IMR-90 (cell line): ENCODE results near the gene NXF3. TPM values are rescaled to one million over a fixed set of nuclear protein-coding genes. Genes with fewer than 3 reads are reported as not detected.

Source experiments
- ATAC-seq: fragments of 200-7000 bp; cut with Tn5 transposase; 2 replicates; pipeline ENCODE4 v1.9.1; 2020; ENCODE audit warnings: low read depth, mild to moderate bottlenecking, moderate library complexity
- BruUV-seq: library from RNA; stranded (reverse); fragments of 400-500 nt; replicated peaks from 2 replicates; lab custom pipeline; 2021; lab: Mats Ljungman, UMichigan
- CTCF ChIA-PET: fragments of 300-600 bp; formaldehyde crosslinking; extraction: SDS; loops from one replicate; lab custom pipeline; 2021; ENCODE audit warnings: antibody characterized with exemption; lab: Yijun Ruan, JAX
- POLR2A ChIA-PET: fragments of 300-600 bp; sonication (Branson Sonifier 250); formaldehyde crosslinking; loops from one replicate; lab custom pipeline; 2022; ENCODE audit warnings: antibody characterized with exemption; ENCODE audit not compliant: unreplicated experiment; lab: Charles Lee
- DNase-seq: peaks from one replicate; pipeline ENCODE4 v3.0.0; 2013
- H2AFZ ChIP-seq: replicated peaks from 2 replicates; pipeline ENCODE3; 2013; ENCODE audit warnings: low read length, mild to moderate bottlenecking; ENCODE audit not compliant: poor library complexity
- H2AK5ac ChIP-seq: 2 replicates; pipeline ENCODE4 v1.6.1; 2013; ENCODE audit warnings: low read depth, low read length, inconsistent platforms
- H2AK9ac ChIP-seq: replicated peaks from 2 replicates; pipeline ENCODE3; 2013; ENCODE audit warnings: mild to moderate bottlenecking, low read depth, low read length, moderate library complexity; ENCODE audit not compliant: poor library complexity
- H2BK120ac ChIP-seq: 2 replicates; pipeline ENCODE4 v1.6.1; 2013; ENCODE audit warnings: low read depth, low read length, inconsistent platforms
- H2BK15ac ChIP-seq: 3 replicates; pipeline ENCODE4 v1.6.1; 2013; ENCODE audit warnings: low read depth, low read length, inconsistent platforms
- H2BK20ac ChIP-seq: 2 replicates; pipeline ENCODE4 v1.6.1; 2013; ENCODE audit warnings: low read depth, mild to moderate bottlenecking, inconsistent platforms, low read length, moderate library complexity
- H2BK5ac ChIP-seq: 2 replicates; pipeline ENCODE4 v1.6.1; 2013; ENCODE audit warnings: mild to moderate bottlenecking, low read depth, low read length, inconsistent platforms; ENCODE audit not compliant: poor library complexity, severe bottlenecking
- H3K14ac ChIP-seq: replicated peaks from 2 replicates; pipeline ENCODE4 v1.6.1; 2013; ENCODE audit warnings: low read depth, low read length, inconsistent platforms
- H3K18ac ChIP-seq: 2 replicates; pipeline ENCODE4 v1.6.1; 2013; ENCODE audit warnings: low read depth, low read length, control low read depth
- H3K23ac ChIP-seq: 2 replicates; pipeline ENCODE4 v1.6.1; 2013; ENCODE audit warnings: low read depth, low read length, inconsistent platforms
- H3K27ac ChIP-seq: 2 replicates; pipeline ENCODE4 v1.5.1; 2013; ENCODE audit warnings: mild to moderate bottlenecking, control low read depth, low read length; ENCODE audit not compliant: insufficient read depth
- H3K27me3 ChIP-seq: 2 replicates; pipeline ENCODE4 v1.6.1; 2013; ENCODE audit warnings: low read length; ENCODE audit not compliant: control insufficient read depth, insufficient read depth
- H3K36me3 ChIP-seq: 2 replicates; pipeline ENCODE4 v1.6.1; 2013; ENCODE audit warnings: low read length, mixed read lengths; ENCODE audit not compliant: control insufficient read depth, insufficient read depth
- H3K4ac ChIP-seq: 2 replicates; pipeline ENCODE4 v1.6.1; 2013; ENCODE audit warnings: low read depth, low read length, inconsistent platforms
- H3K4me1 ChIP-seq: 2 replicates; pipeline ENCODE4 v1.6.1; 2013; ENCODE audit warnings: low read length, mixed read lengths; ENCODE audit not compliant: control insufficient read depth, insufficient read depth
- H3K4me2 ChIP-seq: 2 replicates; pipeline ENCODE4 v1.6.1; 2013; ENCODE audit warnings: low read depth, mild to moderate bottlenecking, control low read depth, low read length, moderate library complexity
- H3K4me3 ChIP-seq: 2 replicates; pipeline ENCODE4 v1.5.1; 2013; ENCODE audit warnings: low read depth, mild to moderate bottlenecking, control low read depth, low read length, moderate library complexity; ENCODE audit not compliant: insufficient read depth
- H3K56ac ChIP-seq: 2 replicates; pipeline ENCODE4 v1.6.1; 2013; ENCODE audit warnings: low read length, inconsistent platforms; ENCODE audit not compliant: insufficient read depth; ENCODE audit errors: extremely low read depth
- H3K79me1 ChIP-seq, 2 experiments: 2 replicates each; pipeline ENCODE4 v1.6.1; 2013; ENCODE audit warnings: low read length in 2 of 2, inconsistent platforms in 1 of 2, low read depth in 1 of 2
- H3K9ac ChIP-seq: 2 replicates; pipeline ENCODE4 v1.6.1; 2013; ENCODE audit warnings: low read depth, low read length, control low read depth
- H3K9me1 ChIP-seq: 2 replicates; pipeline ENCODE4 v1.6.1; 2013; ENCODE audit warnings: low read length, inconsistent platforms; ENCODE audit not compliant: insufficient read depth
- H3K9me3 ChIP-seq: 2 replicates; pipeline ENCODE4 v1.6.1; 2013; ENCODE audit warnings: low read length; ENCODE audit not compliant: control insufficient read depth, insufficient read depth
- H4K20me1 ChIP-seq: 2 replicates; pipeline ENCODE4 v1.6.1; 2013; ENCODE audit warnings: low read length, inconsistent platforms; ENCODE audit not compliant: insufficient read depth
- H4K5ac ChIP-seq: 2 replicates; pipeline ENCODE4 v1.6.1; 2013; ENCODE audit warnings: mild to moderate bottlenecking, low read depth, low read length, control low read depth
- H4K8ac ChIP-seq, 2 experiments: 2 replicates each; pipeline ENCODE4 v1.6.1; 2013; ENCODE audit warnings: low read depth in 2 of 2, low read length in 2 of 2, control low read depth in 1 of 2, inconsistent platforms in 1 of 2
- H4K91ac ChIP-seq: 2 replicates; pipeline ENCODE4 v1.6.1; 2013; ENCODE audit warnings: low read depth, low read length, inconsistent platforms; ENCODE audit not compliant: insufficient read depth
- CEBPB ChIP-seq: IDR thresholded peaks from 2 replicates; pipeline ENCODE4 v1.6.1; 2012; ENCODE audit warnings: low read depth, low read length, improper control_type of control experiment
- CHD1 ChIP-seq: IDR thresholded peaks from 2 replicates; pipeline ENCODE4 v1.6.1; 2012; ENCODE audit warnings: low read depth, low read length, improper control_type of control experiment
- FOS ChIP-seq: fragments of 150-350 bp; IDR thresholded peaks from 2 replicates; pipeline ENCODE4 v1.6.1; 2016; ENCODE audit warnings: low read depth, low read length
- MAFK ChIP-seq: IDR thresholded peaks from 2 replicates; pipeline ENCODE4 v1.6.1; 2012; ENCODE audit warnings: low read depth, low read length, improper control_type of control experiment
- MAZ ChIP-seq: IDR thresholded peaks from 2 replicates; pipeline ENCODE4 v1.6.1; 2012; ENCODE audit warnings: low read depth, mild to moderate bottlenecking, low read length, improper control_type of control experiment, moderate library complexity, borderline replicate concordance
- NFE2L2 ChIP-seq: fragments of 150-350 bp; IDR thresholded peaks from 2 replicates; pipeline ENCODE4 v1.6.1; 2016; ENCODE audit warnings: low read depth, mild to moderate bottlenecking, low read length
- POLR2A ChIP-seq: IDR thresholded peaks from 2 replicates; pipeline ENCODE4 v1.6.1; 2012; ENCODE audit warnings: mild to moderate bottlenecking, low read depth, low read length
- RAD21 ChIP-seq: IDR thresholded peaks from 2 replicates; pipeline ENCODE4 v1.6.1; 2012; ENCODE audit warnings: low read length, improper control_type of control experiment
- RCOR1 ChIP-seq: IDR thresholded peaks from 2 replicates; pipeline ENCODE4 v1.6.1; 2012; ENCODE audit warnings: mild to moderate bottlenecking, low read length, improper control_type of control experiment; ENCODE audit not compliant: insufficient replicate concordance
- SMC3 ChIP-seq: fragments of 150-350 bp; IDR thresholded peaks from 2 replicates; pipeline ENCODE4 v1.6.1; 2016; ENCODE audit warnings: low read depth, mild to moderate bottlenecking, antibody characterized with exemption, low read length, moderate library complexity
- WGBS, 2 experiments: methylation state at CpG; one replicate each; pipeline versions ENCODE4 v1.1.5 to v1.1.7; 2013; ENCODE audit warnings: missing lambda C conversion rate in 2 of 2; ENCODE audit not compliant: insufficient read length in 1 of 2; ENCODE audit errors: extremely low coverage in 2 of 2; 5-methylcytosine and 5-hydroxymethylcytosine counted together
- dilution Hi-C: fragments of 300-500 bp; cut with HindIII; formaldehyde crosslinking; loops from one replicate; pipeline ENCODE4 v1.14.3; 2018; ENCODE audit warnings: low sequenced_read_pairs; ENCODE audit not compliant: unreplicated experiment
- in situ Hi-C: fragments of 300-500 bp; cut with MboI; formaldehyde crosslinking; loops from 3 replicates; pipeline ENCODE4 v1.14.3; 2019; ENCODE audit warnings: low sequenced_read_pairs, inconsistent platforms, mixed read lengths
- intact Hi-C: fragments of 100-400 bp; cut with micrococcal nuclease; formaldehyde crosslinking; loops from 2 replicates; pipeline ENCODE4 v1.10.0; 2022
- polyA plus RNA-seq, 3 experiments: library from polyadenylated mRNA; depleted of rRNA; stranded (reverse); fragments of >200 nt; gene quantifications; 2 replicates each; pipeline ENCODE4 v1.2.3, GENCODE V29; 2012; ENCODE audit warnings: low replicate concordance in 1 of 3
- total RNA-seq: library from RNA; depleted of rRNA; stranded (reverse); fragments of >200 nt; gene quantifications from 2 replicates; pipeline ENCODE4 v1.2.3, GENCODE V29; 2012
- TF ChIP-seq, protein P1 (sequence below): fragments of 150-350 bp; IDR thresholded peaks from 2 replicates; pipeline ENCODE4 v1.6.1; 2016; ENCODE audit warnings: low read depth, mild to moderate bottlenecking, low read length, moderate library complexity, borderline replicate concordance
- TF ChIP-seq, protein P2 (sequence below): conservative IDR thresholded peaks from 2 replicates; pipeline ENCODE4 v1.5.1; 2012; ENCODE audit warnings: mild to moderate bottlenecking, low read depth, low read length, improper control_type of control experiment

Gene NXF3
- total and polyA plus RNA-seq, 2 of the 4 experiments (the other 2 are of a cell fraction), result not detected

DNA sequence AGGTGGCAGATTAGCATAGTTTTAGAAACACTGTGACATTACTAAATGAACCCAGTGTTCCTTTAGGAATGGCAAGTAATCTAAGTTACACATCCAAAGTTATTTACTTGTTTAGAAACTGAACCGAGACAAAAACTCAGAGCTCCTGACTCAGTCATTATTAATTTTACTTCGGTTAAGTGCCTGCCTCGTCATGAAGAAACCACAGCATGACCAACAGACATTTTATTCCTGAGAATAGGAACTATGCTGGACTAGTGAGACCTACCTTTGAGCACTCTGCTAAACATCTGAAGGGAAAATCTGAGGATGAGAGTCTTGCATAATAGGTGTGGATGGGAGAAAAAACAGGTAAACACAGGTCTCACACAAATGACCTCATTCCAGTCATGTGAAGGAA, 31.5 kb downstream of the NXF3 start:
- H4K20me1 ChIP-seq, result no peaks in the 10 kb centered on the region
- no peak for DNase-seq
- ChIA-PET CTCF (no interaction called here), POLR2A (no interaction called here)
- no peaks in the 10 kb centered on the region for H3K36me3 ChIP-seq
- TF ChIP-seq MAFK (no peak), CEBPB (no peak), RCOR1 (no peak), RAD21 (no peak), POLR2A (no peak), CHD1 (no peak), FOS (no peak), NFE2L2 (no peak), SMC3 (no peak), MAZ (no peak)
- TF ChIP-seq, protein P1, sequence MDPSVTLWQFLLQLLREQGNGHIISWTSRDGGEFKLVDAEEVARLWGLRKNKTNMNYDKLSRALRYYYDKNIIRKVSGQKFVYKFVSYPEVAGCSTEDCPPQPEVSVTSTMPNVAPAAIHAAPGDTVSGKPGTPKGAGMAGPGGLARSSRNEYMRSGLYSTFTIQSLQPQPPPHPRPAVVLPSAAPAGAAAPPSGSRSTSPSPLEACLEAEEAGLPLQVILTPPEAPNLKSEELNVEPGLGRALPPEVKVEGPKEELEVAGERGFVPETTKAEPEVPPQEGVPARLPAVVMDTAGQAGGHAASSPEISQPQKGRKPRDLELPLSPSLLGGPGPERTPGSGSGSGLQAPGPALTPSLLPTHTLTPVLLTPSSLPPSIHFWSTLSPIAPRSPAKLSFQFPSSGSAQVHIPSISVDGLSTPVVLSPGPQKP, result no peak
- TF ChIP-seq, protein P2, sequence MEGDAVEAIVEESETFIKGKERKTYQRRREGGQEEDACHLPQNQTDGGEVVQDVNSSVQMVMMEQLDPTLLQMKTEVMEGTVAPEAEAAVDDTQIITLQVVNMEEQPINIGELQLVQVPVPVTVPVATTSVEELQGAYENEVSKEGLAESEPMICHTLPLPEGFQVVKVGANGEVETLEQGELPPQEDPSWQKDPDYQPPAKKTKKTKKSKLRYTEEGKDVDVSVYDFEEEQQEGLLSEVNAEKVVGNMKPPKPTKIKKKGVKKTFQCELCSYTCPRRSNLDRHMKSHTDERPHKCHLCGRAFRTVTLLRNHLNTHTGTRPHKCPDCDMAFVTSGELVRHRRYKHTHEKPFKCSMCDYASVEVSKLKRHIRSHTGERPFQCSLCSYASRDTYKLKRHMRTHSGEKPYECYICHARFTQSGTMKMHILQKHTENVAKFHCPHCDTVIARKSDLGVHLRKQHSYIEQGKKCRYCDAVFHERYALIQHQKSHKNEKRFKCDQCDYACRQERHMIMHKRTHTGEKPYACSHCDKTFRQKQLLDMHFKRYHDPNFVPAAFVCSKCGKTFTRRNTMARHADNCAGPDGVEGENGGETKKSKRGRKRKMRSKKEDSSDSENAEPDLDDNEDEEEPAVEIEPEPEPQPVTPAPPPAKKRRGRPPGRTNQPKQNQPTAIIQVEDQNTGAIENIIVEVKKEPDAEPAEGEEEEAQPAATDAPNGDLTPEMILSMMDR, result no peak
- no peak for ATAC-seq
- H3K4ac ChIP-seq, result no peak overlapping the region
- no TSS peak for BruUV-seq
- intact Hi-C loops, result no loop called here
- H3K23ac ChIP-seq, result no peak overlapping the region
- no peak overlapping the region for H3K27ac ChIP-seq
- no peaks in the 10 kb centered on the region for H3K79me1 ChIP-seq
- no peaks in the 10 kb centered on the region; the same call in none of the 2 replicates for H3K27me3 ChIP-seq
- H2BK120ac ChIP-seq, result no peak overlapping the region
- no peak overlapping the region for H3K4me2 ChIP-seq
- no peak overlapping the region for H4K5ac ChIP-seq
- H3K14ac ChIP-seq, result no peak overlapping the region
- no peak overlapping the region for H4K8ac ChIP-seq
- dilution Hi-C loops, result no loop called here
- no peaks in the 10 kb centered on the region for H3K9me1 ChIP-seq
- H3K4me3 ChIP-seq, result no peak overlapping the region
- H3K9me3 ChIP-seq, result no peaks in the 10 kb centered on the region
- in situ Hi-C loops, result no loop called here
- no peak overlapping the region for H2AK5ac ChIP-seq
- H2BK20ac ChIP-seq, result no peak overlapping the region
- no peak overlapping the region for H2BK15ac ChIP-seq
- no peak overlapping the region for H4K91ac ChIP-seq
- H3K9ac ChIP-seq, result no peak overlapping the region
- H3K18ac ChIP-seq, result no peak overlapping the region
- H2AK9ac ChIP-seq, result no peak overlapping the region
- H3K4me1 ChIP-seq, result no peaks in the 10 kb centered on the region
- H2BK5ac ChIP-seq, result no peak overlapping the region
- no peak overlapping the region for H2AFZ ChIP-seq
- no peak overlapping the region for H3K56ac ChIP-seq
- 60% methylated on average over 1 of the region's 3 CpGs; no CpG with 5 or more reads in 1 of the 2 experiments for WGBS, 2 experiments
